Measurements from ENCODE around the gene CHRNA1.

CHRNA1 gene

GRCh38 chr2:174719016-174719415 lies 45.3 kb downstream of the CHRNA1 start:
- H3K18ac ChIP-seq (ENCODE audit: low read depth in 1 of 2, low read length in 2 of 2): no peak overlapping the region
- 54% methylated on average over 3 of the region's 4 CpGs for WGBS
- H2BK15ac ChIP-seq (ENCODE audit: low read depth, poor library complexity, severe bottlenecking): no peak overlapping the region
- no peak overlapping the region for H3K14ac ChIP-seq (ENCODE audit: low read length in 2 of 2)
- H3K23ac ChIP-seq (ENCODE audit: low read length in 2 of 2): no peak overlapping the region
- H3K4me1 ChIP-seq (ENCODE audit: control insufficient read depth, insufficient read depth, low read depth, low read length): peaks cover 5% of the 10 kb centered on the region
- no peak overlapping the region for H2AFZ ChIP-seq (ENCODE audit: low read depth, low read length)
- no peak overlapping the region for H3K27ac ChIP-seq (ENCODE audit: low read length, poor library complexity, severe bottlenecking)
- H3K36me3 ChIP-seq (ENCODE audit: control insufficient read depth in 1 of 2, insufficient read depth in 2 of 2, low read depth in 1 of 2, low read length in 2 of 2): no peaks in the 10 kb centered on the region
- H3K79me1 ChIP-seq (replicated peaks; ENCODE audit: low read length, poor library complexity, severe bottlenecking): no peaks in the 10 kb centered on the region
- H2AK5ac ChIP-seq (ENCODE audit: low read length, severe bottlenecking): no peak overlapping the region
- no peak for DNase-seq
- no peak overlapping the region for H2BK5ac ChIP-seq (ENCODE audit: low read depth, low read length, poor library complexity, severe bottlenecking)
- H3K4me2 ChIP-seq (ENCODE audit: low read length, poor library complexity, severe bottlenecking): no peak overlapping the region
- no peak overlapping the region for H3K4me3 ChIP-seq (ENCODE audit: insufficient read depth in 1 of 2, low read depth in 1 of 2, low read length in 2 of 2)
- peaks cover 8% of the 10 kb centered on the region for H3K9me3 ChIP-seq (ENCODE audit: control insufficient read depth, low read length)
- H3K4ac ChIP-seq (ENCODE audit: low read depth in 1 of 2, low read length in 2 of 2): no peak overlapping the region
- no peak overlapping the region for H2BK120ac ChIP-seq (ENCODE audit: low read depth, low read length)
- H4K91ac ChIP-seq (ENCODE audit: low read length): no peak overlapping the region
- no peak overlapping the region for H3K9ac ChIP-seq (ENCODE audit: low read length)
- no peak overlapping the region for H4K8ac ChIP-seq (ENCODE audit: low read length)
- no peak overlapping the region for H2BK12ac ChIP-seq (ENCODE audit: low read length in 2 of 2)
- peaks cover 0 to 9% of the 10 kb centered on the region in 2 experiments for H3K27me3 ChIP-seq (ENCODE audit: control insufficient read depth in 1 of 2, insufficient read depth in 1 of 2, low read length in 2 of 2)

DNA sequence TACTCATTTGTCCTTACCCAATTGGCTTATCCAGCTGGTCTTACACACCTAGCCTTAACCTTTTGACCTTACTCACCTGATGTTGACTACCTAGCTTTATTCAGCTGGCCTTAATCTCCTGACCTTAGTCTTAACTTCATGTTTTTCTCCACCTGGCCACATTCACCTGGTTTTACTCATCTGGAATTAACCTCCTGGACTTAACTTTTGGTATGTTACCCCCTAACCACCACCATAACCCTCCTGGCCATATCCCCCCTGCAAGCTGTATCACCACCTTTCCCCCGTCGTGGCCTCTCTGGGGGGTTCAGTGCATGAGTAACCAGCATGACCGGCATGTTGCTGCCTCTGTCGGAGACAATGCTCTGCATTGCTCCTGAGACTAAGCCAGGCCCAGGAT lies 45.7 kb downstream of the CHRNA1 start:
- no peaks in the 10 kb centered on the region for H3K79me1 ChIP-seq (replicated peaks; ENCODE audit: low read length, poor library complexity, severe bottlenecking)
- H2BK12ac ChIP-seq (ENCODE audit: low read length in 2 of 2): no peak overlapping the region
- H3K9ac ChIP-seq (ENCODE audit: low read length): no peak overlapping the region
- H4K8ac ChIP-seq (ENCODE audit: low read length): no peak overlapping the region
- H3K14ac ChIP-seq (ENCODE audit: low read length in 2 of 2): no peak overlapping the region
- no peak overlapping the region for H2BK15ac ChIP-seq (ENCODE audit: low read depth, poor library complexity, severe bottlenecking)
- H3K18ac ChIP-seq (ENCODE audit: low read depth in 1 of 2, low read length in 2 of 2): no peak overlapping the region
- H3K27me3 ChIP-seq (ENCODE audit: control insufficient read depth in 1 of 2, insufficient read depth in 1 of 2, low read length in 2 of 2): peaks cover 0 to 9% of the 10 kb centered on the region in 2 experiments
- H3K4me3 ChIP-seq (ENCODE audit: insufficient read depth in 1 of 2, low read depth in 1 of 2, low read length in 2 of 2): no peak overlapping the region
- no peak overlapping the region for H3K27ac ChIP-seq (ENCODE audit: low read length, poor library complexity, severe bottlenecking)
- H3K4me2 ChIP-seq (ENCODE audit: low read length, poor library complexity, severe bottlenecking): no peak overlapping the region
- peaks cover 8% of the 10 kb centered on the region for H3K9me3 ChIP-seq (ENCODE audit: control insufficient read depth, low read length)
- H3K4ac ChIP-seq (ENCODE audit: low read depth in 1 of 2, low read length in 2 of 2): no peak overlapping the region
- DNase-seq: no peak
- no peak overlapping the region for H2AK5ac ChIP-seq (ENCODE audit: low read length, severe bottlenecking)
- no peak overlapping the region for H4K91ac ChIP-seq (ENCODE audit: low read length)
- no peak overlapping the region for H2BK5ac ChIP-seq (ENCODE audit: low read depth, low read length, poor library complexity, severe bottlenecking)
- WGBS: 36% methylated on average over 4 of the region's 4 CpGs
- no peak overlapping the region for H3K23ac ChIP-seq (ENCODE audit: low read length in 2 of 2)
- no peak overlapping the region for H2AFZ ChIP-seq (ENCODE audit: low read depth, low read length)
- H3K36me3 ChIP-seq (ENCODE audit: control insufficient read depth in 1 of 2, insufficient read depth in 2 of 2, low read depth in 1 of 2, low read length in 2 of 2): no peaks in the 10 kb centered on the region
- H2BK120ac ChIP-seq (ENCODE audit: low read depth, low read length): no peak overlapping the region
- H3K4me1 ChIP-seq (ENCODE audit: control insufficient read depth, insufficient read depth, low read depth, low read length): peaks cover 5% of the 10 kb centered on the region

- WGBS: 52% methylated on average over 3 of the region's 3 CpGs
Observed at GRCh38 chr2:174717916-174718315, 46.4 kb downstream of the CHRNA1 start.

DNA sequence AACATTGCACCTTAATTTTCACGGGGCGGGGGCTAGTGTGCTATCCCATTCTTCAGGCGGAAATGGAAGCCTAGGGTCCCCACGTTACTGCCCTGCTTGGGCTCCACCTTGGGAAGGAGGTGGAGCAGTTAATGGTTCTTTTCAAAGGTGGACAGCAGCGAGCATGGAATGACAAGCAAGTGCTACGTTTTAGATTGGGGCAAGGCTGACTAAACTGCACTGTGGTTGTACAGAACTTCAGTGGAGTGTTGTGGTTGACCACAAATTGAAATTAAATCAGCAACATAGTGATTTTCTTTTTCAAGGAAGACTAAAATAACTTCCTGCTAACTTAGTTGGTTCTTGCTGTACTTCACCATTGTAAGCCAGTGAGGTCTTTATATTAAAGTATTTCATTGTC lies 47.0 kb downstream of the CHRNA1 start:
- Histone ChIP-seq H3K4me3 (ENCODE audit: insufficient read depth in 1 of 2, low read depth in 1 of 2, low read length in 2 of 2) (no peak overlapping the region), H2AK5ac (ENCODE audit: low read length, severe bottlenecking) (no peak overlapping the region), H3K27me3 (ENCODE audit: control insufficient read depth in 1 of 2, insufficient read depth in 1 of 2, low read length in 2 of 2) (peaks cover 0 to 2% of the 10 kb centered on the region in 2 experiments), H2AFZ (ENCODE audit: low read depth, low read length) (no peak overlapping the region), H3K4me2 (ENCODE audit: low read length, poor library complexity, severe bottlenecking) (no peak overlapping the region), H2BK120ac (ENCODE audit: low read depth, low read length) (no peak overlapping the region), H4K91ac (ENCODE audit: low read length) (no peak overlapping the region), H3K4me1 (ENCODE audit: control insufficient read depth, insufficient read depth, low read depth, low read length) (peaks cover 5% of the 10 kb centered on the region), H3K23ac (ENCODE audit: low read length in 2 of 2) (no peak overlapping the region), H3K9me3 (ENCODE audit: control insufficient read depth, low read length) (peaks cover 8% of the 10 kb centered on the region), H3K4ac (ENCODE audit: low read depth in 1 of 2, low read length in 2 of 2) (no peak overlapping the region), H2BK12ac (ENCODE audit: low read length in 2 of 2) (no peak overlapping the region), H2BK5ac (ENCODE audit: low read depth, low read length, poor library complexity, severe bottlenecking) (no peak overlapping the region), H2BK15ac (ENCODE audit: low read depth, poor library complexity, severe bottlenecking) (no peak overlapping the region), H3K79me1 (replicated peaks; ENCODE audit: low read length, poor library complexity, severe bottlenecking) (no peaks in the 10 kb centered on the region), H3K14ac (ENCODE audit: low read length in 2 of 2) (no peak overlapping the region), H3K18ac (ENCODE audit: low read depth in 1 of 2, low read length in 2 of 2) (no peak overlapping the region), H3K9ac (ENCODE audit: low read length) (no peak overlapping the region), H3K27ac (ENCODE audit: low read length, poor library complexity, severe bottlenecking) (no peak overlapping the region), H3K36me3 (ENCODE audit: control insufficient read depth in 1 of 2, insufficient read depth in 2 of 2, low read depth in 1 of 2, low read length in 2 of 2) (no peaks in the 10 kb centered on the region), H4K8ac (ENCODE audit: low read length) (no peak overlapping the region)
- peak; percentile 64 for DNase-seq
- WGBS: 67% methylated on average over 6 of the region's 6 CpGs

More at GRCh38 chr2:174717916-174718315, 46.4 kb downstream of the CHRNA1 start:
- H3K9me3 ChIP-seq (ENCODE audit: control insufficient read depth, low read length): peaks cover 8% of the 10 kb centered on the region
- no peak overlapping the region for H3K14ac ChIP-seq (ENCODE audit: low read length in 2 of 2)
- no peak overlapping the region for H3K4me3 ChIP-seq (ENCODE audit: insufficient read depth in 1 of 2, low read depth in 1 of 2, low read length in 2 of 2)
- no peak overlapping the region for H2BK120ac ChIP-seq (ENCODE audit: low read depth, low read length)
- no peak overlapping the region for H3K27ac ChIP-seq (ENCODE audit: low read length, poor library complexity, severe bottlenecking)
- no peak overlapping the region for H3K23ac ChIP-seq (ENCODE audit: low read length in 2 of 2)
- no peak overlapping the region for H2BK15ac ChIP-seq (ENCODE audit: low read depth, poor library complexity, severe bottlenecking)
- no peak overlapping the region for H3K4me2 ChIP-seq (ENCODE audit: low read length, poor library complexity, severe bottlenecking)
- H3K18ac ChIP-seq (ENCODE audit: low read depth in 1 of 2, low read length in 2 of 2): no peak overlapping the region
- H4K91ac ChIP-seq (ENCODE audit: low read length): no peak overlapping the region
- no peak overlapping the region for H3K4ac ChIP-seq (ENCODE audit: low read depth in 1 of 2, low read length in 2 of 2)
- no peaks in the 10 kb centered on the region for H3K36me3 ChIP-seq (ENCODE audit: control insufficient read depth in 1 of 2, insufficient read depth in 2 of 2, low read depth in 1 of 2, low read length in 2 of 2)
- no peak overlapping the region for H4K8ac ChIP-seq (ENCODE audit: low read length)
- H2BK5ac ChIP-seq (ENCODE audit: low read depth, low read length, poor library complexity, severe bottlenecking): no peak overlapping the region
- H3K4me1 ChIP-seq (ENCODE audit: control insufficient read depth, insufficient read depth, low read depth, low read length): peaks cover 5% of the 10 kb centered on the region
- H3K27me3 ChIP-seq (ENCODE audit: control insufficient read depth in 1 of 2, insufficient read depth in 1 of 2, low read length in 2 of 2): peaks cover 0 to 8% of the 10 kb centered on the region in 2 experiments
- no peak overlapping the region for H2AFZ ChIP-seq (ENCODE audit: low read depth, low read length)
- H2AK5ac ChIP-seq (ENCODE audit: low read length, severe bottlenecking): no peak overlapping the region
- H3K79me1 ChIP-seq (replicated peaks; ENCODE audit: low read length, poor library complexity, severe bottlenecking): no peaks in the 10 kb centered on the region
- H3K9ac ChIP-seq (ENCODE audit: low read length): no peak overlapping the region
- H2BK12ac ChIP-seq (ENCODE audit: low read length in 2 of 2): no peak overlapping the region
- no peak for DNase-seq
